ENCODE measurements around the gene MUCL3. TPM values are rescaled to one million over a fixed set of nuclear protein-coding genes. Genes with fewer than 3 reads are reported as not detected.

The MUCL3 gene
- total RNA-seq, 6 experiments from 2014 or later, result not detected

DNA sequence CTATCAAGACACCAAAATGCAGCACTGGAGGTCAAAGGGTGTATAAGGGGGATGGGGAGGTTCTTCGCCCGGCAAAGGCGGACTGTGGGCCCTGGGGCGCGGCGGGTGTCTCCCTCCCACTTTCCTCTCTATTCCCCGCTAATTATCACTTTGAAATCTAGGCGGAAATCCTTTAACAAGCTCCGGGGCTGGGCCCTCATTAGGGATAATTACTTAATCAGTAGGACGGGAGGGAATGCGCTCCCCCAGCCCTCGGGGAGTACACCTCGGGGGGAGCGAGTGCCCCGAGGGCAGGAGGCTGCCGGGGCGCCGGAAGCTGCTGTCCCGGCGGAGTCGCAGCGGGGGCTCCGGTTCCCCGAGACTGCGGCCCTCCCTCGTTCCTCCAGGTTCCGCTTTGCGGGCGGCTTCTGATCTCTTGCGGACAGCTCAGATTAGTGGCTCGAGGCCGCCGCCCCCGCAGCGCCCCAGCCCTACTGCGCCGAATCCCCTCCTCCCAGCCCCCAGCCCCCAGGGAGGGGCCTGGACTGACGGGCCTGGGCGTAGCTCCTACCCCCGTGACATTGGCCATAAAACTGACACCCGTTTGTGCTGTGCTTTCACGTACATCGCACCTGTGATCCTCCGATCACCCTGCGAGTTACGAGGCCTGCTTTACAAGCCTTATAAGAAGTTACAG, 14.7 kb downstream of the MUCL3 start:
- peak overlapping the region; percentile 12; the same call in 1 of the 2 replicates for H3K27ac Mint-ChIP-seq
- H3K36me3 Mint-ChIP-seq (ENCODE audit: low read depth), result no peaks in the 10 kb centered on the region
- DNase-seq, result no peak

DNA sequence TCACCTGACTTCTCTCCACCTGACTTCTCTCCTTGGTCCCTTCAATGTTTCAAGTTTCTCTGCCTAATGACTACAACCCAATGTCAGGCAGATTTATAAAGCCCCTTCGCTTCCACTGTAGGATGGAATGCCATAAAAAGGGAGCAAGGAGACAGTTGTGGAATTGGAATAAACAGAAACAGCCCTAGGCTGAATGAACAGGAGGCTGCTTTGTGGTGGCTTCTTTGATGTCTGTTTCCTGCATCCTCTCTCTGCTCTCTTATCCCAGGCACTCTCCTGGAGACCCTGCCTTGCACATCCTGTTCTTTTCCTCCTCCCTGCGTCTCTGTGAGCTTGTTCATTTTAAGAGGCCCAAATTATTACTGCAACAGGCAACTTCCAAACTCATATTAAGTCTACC, 16.9 kb downstream of the MUCL3 start:
- DNase-seq, result no peak
- Mint-ChIP-seq H3K27ac (no peak overlapping the region), H3K27me3 (ENCODE audit: insufficient read depth) (peaks cover 51% of the 10 kb centered on the region), H3K4me1 (ENCODE audit: low read depth) (peaks cover 6% of the 10 kb centered on the region), H3K4me3 (no peak overlapping the region), H3K9me3 (no peaks in the 10 kb centered on the region), H3K36me3 (ENCODE audit: low read depth) (no peaks in the 10 kb centered on the region)
- TF ChIP-seq, protein P1, sequence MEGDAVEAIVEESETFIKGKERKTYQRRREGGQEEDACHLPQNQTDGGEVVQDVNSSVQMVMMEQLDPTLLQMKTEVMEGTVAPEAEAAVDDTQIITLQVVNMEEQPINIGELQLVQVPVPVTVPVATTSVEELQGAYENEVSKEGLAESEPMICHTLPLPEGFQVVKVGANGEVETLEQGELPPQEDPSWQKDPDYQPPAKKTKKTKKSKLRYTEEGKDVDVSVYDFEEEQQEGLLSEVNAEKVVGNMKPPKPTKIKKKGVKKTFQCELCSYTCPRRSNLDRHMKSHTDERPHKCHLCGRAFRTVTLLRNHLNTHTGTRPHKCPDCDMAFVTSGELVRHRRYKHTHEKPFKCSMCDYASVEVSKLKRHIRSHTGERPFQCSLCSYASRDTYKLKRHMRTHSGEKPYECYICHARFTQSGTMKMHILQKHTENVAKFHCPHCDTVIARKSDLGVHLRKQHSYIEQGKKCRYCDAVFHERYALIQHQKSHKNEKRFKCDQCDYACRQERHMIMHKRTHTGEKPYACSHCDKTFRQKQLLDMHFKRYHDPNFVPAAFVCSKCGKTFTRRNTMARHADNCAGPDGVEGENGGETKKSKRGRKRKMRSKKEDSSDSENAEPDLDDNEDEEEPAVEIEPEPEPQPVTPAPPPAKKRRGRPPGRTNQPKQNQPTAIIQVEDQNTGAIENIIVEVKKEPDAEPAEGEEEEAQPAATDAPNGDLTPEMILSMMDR (IDR thresholded peaks at IDR 0.05), result no peak

More for the DNA sequence above, 14.7 kb downstream of the MUCL3 start:
- TF ChIP-seq, protein P1 (IDR thresholded peaks at IDR 0.05), result no peak
- peaks cover 6% of the 10 kb centered on the region for H3K4me1 Mint-ChIP-seq (ENCODE audit: low read depth)
- peaks cover 61% of the 10 kb centered on the region for H3K27me3 Mint-ChIP-seq (ENCODE audit: insufficient read depth)
- no peaks in the 10 kb centered on the region for H3K9me3 Mint-ChIP-seq
- peak overlapping the region; percentile 70 for H3K4me3 Mint-ChIP-seq

DNA sequence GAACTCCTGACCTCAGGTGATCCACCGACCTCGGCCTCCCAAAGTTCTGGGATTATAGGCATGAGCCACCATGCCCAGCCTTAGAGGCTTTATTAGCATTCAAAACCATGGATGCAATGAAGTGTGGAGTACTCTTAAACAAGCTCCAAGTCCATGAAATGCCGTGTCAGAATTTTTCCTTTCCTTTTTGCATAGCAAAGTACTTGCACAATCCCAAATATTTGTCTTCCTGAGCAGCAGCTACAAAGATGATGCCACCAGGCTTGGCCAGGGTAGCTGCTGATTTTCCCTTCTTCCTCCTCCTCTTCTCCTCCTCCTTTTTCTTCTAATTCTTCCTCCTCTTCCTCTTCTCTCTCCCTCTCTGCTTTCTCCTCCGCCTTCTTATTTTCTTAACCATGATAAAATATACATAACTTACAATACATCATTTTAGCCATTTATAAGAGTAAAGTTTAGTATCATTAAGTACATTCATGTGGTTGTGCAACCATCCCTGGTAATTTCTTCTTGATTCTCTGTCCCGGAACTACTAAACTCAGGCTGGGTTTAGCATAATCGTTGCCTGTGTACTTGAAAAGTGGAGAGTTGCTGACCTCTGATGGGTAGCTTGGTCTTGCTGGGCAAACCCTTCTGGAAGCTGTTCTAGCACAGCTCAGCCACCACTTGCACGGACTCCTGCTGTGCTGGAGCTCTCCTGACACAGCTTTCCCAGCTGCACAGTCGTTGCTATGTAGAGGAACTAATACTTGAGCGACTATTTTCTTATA, 20.3 kb downstream of the MUCL3 start:
- H3K27me3 Mint-ChIP-seq (ENCODE audit: insufficient read depth), result peaks cover 53% of the 10 kb centered on the region

DNA sequence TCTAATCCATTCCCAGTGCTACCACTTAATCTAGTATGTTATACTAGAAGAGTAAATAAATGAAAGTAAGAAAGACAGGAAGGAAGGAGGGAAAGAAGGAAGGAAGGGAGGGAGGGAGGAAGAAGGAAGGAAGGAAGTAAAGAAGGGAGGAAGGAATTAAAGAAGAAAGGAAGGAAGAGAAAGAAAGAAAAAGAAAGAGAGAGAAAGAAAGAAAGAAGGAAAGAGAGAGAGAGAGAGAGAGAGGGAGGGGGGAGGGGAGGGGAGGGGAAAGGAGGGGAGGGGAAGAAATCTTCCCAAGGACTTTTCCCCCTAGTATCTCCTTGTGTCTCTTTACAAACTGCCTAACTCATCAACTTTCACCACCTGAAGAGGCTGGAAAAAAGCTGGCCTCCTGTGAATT, 21.9 kb downstream of the MUCL3 start:
- no peak for DNase-seq
- Mint-ChIP-seq H3K27ac (no peak overlapping the region), H3K9me3 (no peaks in the 10 kb centered on the region), H3K4me1 (ENCODE audit: low read depth) (no peaks in the 10 kb centered on the region), H3K27me3 (ENCODE audit: insufficient read depth) (peaks cover 50% of the 10 kb centered on the region), H3K36me3 (ENCODE audit: low read depth) (no peaks in the 10 kb centered on the region), H3K4me3 (no peak overlapping the region)
- TF ChIP-seq, protein P1 (IDR thresholded peaks at IDR 0.05), result no peak

More for the DNA sequence above, 20.3 kb downstream of the MUCL3 start:
- no peak overlapping the region for H3K27ac Mint-ChIP-seq
- H3K4me1 Mint-ChIP-seq (ENCODE audit: low read depth), result no peaks in the 10 kb centered on the region
- no peaks in the 10 kb centered on the region for H3K9me3 Mint-ChIP-seq
- no peaks in the 10 kb centered on the region for H3K36me3 Mint-ChIP-seq (ENCODE audit: low read depth)
- TF ChIP-seq, protein P1 (IDR thresholded peaks at IDR 0.05), result no peak
- no peak for DNase-seq
- no peak overlapping the region for H3K4me3 Mint-ChIP-seq

DNA sequence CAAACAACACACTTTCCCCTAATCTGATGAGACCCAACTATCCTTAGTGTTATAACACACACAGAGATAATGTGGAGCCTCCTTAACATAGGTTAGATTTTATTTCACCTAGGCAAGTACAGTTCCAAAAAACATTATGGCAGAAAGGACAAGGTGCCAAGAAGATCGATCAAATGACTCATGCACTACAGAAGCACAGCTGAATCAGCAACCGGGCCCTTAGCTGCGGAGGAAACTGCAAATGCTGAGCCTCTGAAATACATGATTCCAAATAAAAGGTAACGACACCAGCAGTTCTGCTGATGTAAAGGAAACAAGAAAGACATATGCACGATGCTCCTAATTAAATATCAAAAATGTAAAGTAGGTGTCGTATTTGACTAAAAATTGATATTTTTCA, 22.9 kb downstream of the MUCL3 start:
- Mint-ChIP-seq H3K4me1 (ENCODE audit: low read depth) (no peaks in the 10 kb centered on the region), H3K4me3 (no peak overlapping the region), H3K27me3 (ENCODE audit: insufficient read depth) (peaks cover 44% of the 10 kb centered on the region), H3K9me3 (no peaks in the 10 kb centered on the region), H3K36me3 (ENCODE audit: low read depth) (no peaks in the 10 kb centered on the region), H3K27ac (no peak overlapping the region)
- TF ChIP-seq, protein P1 (IDR thresholded peaks at IDR 0.05), result no peak
- no peak for DNase-seq
